Cardiac fibroblast (primary cell): Measurements from ENCODE around the gene IRAK3.
A peak's percentile ranks its signal among the peaks of the same experiment; 100 is the strongest.
"Not testable (repeated sequence)": the region's sequence is repeated elsewhere in the genome, so short reads cannot be mapped to it uniquely, and the experiment has no call there.

Experiments
- DNase-seq, 2 donors: peaks; one replicate each; pipeline versions ENCODE4 v3.0.0 to v3.0.0-alpha.2; 2010; ENCODE audit warnings: low read depth in 2 of 2
- H3K4me3 ChIP-seq, 2 donors: replicated peaks in 1 of 2; 1 replicate in 1 of 2; 2 replicates in 1 of 2; pipeline ENCODE4 v1.5.1; 2011; ENCODE audit warnings: low read depth in 2 of 2, low read length in 2 of 2, mild to moderate bottlenecking in 2 of 2, moderate library complexity in 1 of 2
- CTCF ChIP-seq: IDR thresholded peaks from one replicate; pipeline ENCODE4 v1.5.1; 2011; ENCODE audit warnings: low read depth, mild to moderate bottlenecking, low read length, inconsistent platforms

IRAK3 gene

DNA sequence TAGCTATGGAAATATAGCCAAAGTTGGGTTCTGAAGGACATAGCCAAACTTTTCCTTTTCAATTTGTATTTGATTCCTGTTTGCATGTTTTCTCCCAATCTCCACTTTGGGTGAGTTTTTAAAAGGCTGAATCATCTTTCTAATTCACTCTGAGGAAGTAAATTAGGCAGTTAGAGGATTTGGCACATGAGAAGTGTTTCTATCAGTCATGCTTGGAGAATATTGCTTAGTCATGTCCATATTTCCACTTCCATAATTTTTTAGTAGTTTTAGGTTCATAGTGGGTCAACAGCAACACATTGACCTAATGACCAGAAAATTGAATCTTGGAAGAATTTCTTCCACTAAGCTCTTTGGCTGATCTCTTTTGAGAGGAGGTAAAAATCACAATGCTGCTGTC is 21.8 kb downstream of the IRAK3 start:
- peak; percentile 48 for DNase-seq
- no peak overlapping the region for H3K4me3 ChIP-seq
- no peak for TF ChIP-seq CTCF

DNA sequence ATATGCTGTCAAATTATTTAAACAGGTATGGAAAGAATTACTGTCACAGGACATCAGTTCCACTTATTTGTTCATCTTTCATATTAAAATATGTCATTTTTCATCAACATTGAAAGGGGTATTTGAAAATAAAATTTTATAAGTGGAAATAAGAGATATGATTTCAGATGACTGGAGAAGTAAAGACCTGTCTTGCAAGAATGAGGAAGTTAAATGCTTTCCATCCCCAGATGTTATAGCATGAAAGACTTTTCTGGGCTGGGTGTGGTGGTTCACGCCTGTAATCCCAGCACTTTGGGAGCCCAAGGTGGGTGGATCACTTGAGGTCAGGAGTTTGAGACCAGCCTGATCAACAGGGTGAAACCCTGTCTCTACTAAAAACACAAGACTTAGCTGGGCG is 22.6 kb downstream of the IRAK3 start:
- DNase-seq, H3K4me3 ChIP-seq: not testable (repeated sequence)

- H3K4me3 ChIP-seq, DNase-seq: not testable (repeated sequence)
Observed at GRCh38 chr12:66213011-66213410, 24.0 kb downstream of the IRAK3 start.

DNA sequence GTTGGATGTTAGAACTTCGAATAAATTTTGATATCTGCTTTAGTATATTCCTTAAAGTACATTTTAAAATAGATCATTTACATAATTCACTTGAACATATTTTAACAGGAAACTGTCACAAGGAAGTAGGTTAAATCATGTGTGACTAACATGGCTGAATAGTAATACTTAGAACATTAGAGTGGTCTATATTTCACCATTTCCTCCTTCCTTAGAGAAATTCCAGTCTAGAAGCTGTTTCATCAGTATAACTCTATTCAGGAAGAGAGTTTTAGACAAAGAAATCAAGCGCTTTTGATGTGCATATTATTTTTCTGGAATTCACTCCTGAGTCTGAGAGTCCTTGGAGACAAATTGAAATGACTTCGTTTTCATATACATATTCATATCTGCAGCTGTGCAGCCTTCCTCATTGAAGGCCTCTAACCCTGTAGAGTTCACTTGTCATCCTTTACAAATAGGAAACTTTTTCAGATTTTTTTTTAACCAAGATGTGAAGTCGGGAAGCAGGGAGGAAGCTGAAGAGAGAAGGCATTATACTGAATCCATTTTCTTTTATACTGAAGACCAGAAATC is 28.4 kb downstream of the IRAK3 start:
- no peak for TF ChIP-seq CTCF

DNA sequence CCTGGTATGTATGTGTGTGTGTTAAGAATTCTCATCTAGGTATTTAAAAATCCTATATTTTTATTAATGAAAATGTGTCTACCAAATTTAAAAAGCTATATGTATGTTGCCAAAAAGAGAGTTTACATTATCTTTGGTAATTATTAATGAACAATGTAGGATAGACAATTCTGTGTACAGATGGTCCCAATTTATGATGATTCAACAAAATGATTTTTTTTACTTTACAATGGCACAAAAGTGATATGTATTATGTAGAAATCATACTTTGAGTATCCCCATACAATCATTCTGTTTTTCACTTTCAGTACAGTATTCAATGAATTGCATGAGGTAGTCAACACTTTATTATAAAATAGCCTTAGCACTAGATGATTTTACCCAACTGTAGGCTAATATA is 39.4 kb downstream of the IRAK3 start:
- H3K4me3 ChIP-seq, result no peak overlapping the region
- DNase-seq, result no peak
- no peak for TF ChIP-seq CTCF

More for the DNA sequence above, 28.4 kb downstream of the IRAK3 start:
- H3K4me3 ChIP-seq, result no peak overlapping the region
- DNase-seq, result peak in 1 of 2 donors; percentile 36

DNA sequence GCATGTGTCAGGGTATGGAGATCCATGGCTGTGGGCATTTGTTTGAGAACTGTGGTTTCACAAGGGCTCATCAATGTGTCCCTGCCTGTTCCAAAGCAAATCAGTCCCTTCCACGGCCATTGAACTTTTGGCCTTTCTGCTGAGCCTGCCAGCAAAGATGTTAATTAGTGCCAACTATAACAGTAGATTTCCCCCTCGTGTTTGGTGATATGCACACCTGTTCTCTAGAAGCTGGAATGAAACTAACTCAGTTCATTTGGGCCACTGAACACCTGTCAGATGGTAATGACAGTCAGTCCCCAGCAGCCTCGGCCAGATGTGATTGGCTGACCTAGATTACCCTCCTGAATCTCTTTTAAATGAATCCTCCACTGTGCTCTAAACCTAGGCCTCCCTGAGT is 43.2 kb downstream of the IRAK3 start:
- DNase-seq, result no peak
- no peak for TF ChIP-seq CTCF
- no peak overlapping the region for H3K4me3 ChIP-seq

GRCh38 chr12:66234037-66234693 is 45.2 kb downstream of the IRAK3 start:
- H3K4me3 ChIP-seq, result not testable (repeated sequence)
- peak; percentile 22 to 39 for DNase-seq

DNA sequence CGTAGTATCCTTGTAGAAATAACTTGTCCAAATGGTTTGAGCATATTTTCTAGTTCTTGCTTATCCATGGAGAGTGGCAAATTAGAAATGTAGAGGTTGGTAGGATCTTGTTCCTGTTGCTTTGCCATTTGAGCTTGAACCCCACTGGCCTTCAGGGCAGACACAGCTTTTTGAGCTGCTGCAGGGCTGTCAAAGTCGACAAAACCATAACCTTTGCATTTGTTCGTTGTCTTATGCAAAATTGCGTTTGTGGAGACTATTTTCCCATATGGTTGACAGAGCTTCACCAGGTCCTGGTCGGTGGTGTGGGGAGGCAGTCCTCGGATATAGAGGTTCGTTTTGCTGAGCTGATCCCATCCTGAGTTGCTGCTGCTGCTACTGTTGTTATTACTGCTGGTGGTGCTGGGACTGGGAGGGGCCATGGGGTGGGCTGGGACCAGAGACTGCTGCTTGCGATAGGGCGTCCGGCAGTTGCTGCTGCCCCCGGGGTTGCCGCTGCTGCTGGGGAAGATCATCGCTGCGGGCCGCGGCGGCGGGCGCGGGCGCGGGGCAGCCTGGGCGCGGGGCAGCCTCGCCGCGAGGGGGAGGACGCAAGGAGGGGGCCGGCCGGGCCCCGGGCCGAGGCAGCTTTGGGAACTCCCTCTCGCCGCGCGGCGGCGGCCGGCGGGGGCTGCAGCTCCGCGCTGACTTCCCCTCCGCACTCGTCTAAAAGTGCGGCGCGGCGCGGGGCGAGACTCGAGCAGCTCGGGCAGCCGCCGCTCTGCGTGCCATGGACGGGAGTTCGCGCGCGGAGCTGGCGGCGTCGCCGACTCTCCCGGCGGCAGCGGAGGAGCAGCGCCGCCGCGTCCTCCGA is 46.0 kb downstream of the IRAK3 start:
- peak; percentile 40 to 76 for DNase-seq
- peak overlapping the region; percentile 36 to 47 for H3K4me3 ChIP-seq
